BLaER1 (cell line): ENCODE measurements around the gene XIRP2.
A peak's percentile ranks its signal among the peaks of the same experiment; 100 is the strongest.

ENCODE experiments used
- H3K27ac ChIP-seq: shearing (Covaris generic); formaldehyde crosslinking; 2 replicates; pipeline ENCODE4 v1.8.1; 2022
- H3K27me3 ChIP-seq: shearing (Covaris generic); formaldehyde crosslinking; 2 replicates; pipeline ENCODE4 v1.8.1; 2022
- H3K36me3 ChIP-seq: shearing (Covaris generic); formaldehyde crosslinking; 2 replicates; pipeline ENCODE4 v1.8.1; 2022
- H3K4me1 ChIP-seq: shearing (Covaris generic); formaldehyde crosslinking; 2 replicates; pipeline ENCODE4 v1.8.1; 2022
- H3K4me2 ChIP-seq: shearing (Covaris generic); formaldehyde crosslinking; 2 replicates; pipeline ENCODE4 v1.8.1; 2022
- H3K4me3 ChIP-seq: shearing (Covaris generic); formaldehyde crosslinking; 2 replicates; pipeline ENCODE4 v1.8.1; 2022
- H3K9ac ChIP-seq: shearing (Covaris generic); formaldehyde crosslinking; 2 replicates; pipeline ENCODE4 v1.8.1; 2022
- H3K9me3 ChIP-seq: shearing (Covaris generic); formaldehyde crosslinking; 2 replicates; pipeline ENCODE4 v1.8.1; 2022
- H4K20me1 ChIP-seq: shearing (Covaris generic); formaldehyde crosslinking; 2 replicates; pipeline ENCODE4 v1.8.1; 2022
- Cebpa-rat ChIP-seq: shearing (Covaris generic); IDR thresholded peaks from 2 replicates; pipeline ENCODE4 v1.8.1; 2022

Gene XIRP2

GRCh38 chr2:167128130-167128529, 239.8 kb downstream of the XIRP2 start:
- no peaks in the 10 kb centered on the region for H3K4me1 ChIP-seq
- no peak overlapping the region for H3K9ac ChIP-seq
- no peak overlapping the region for H3K4me2 ChIP-seq
- no peaks in the 10 kb centered on the region for H3K9me3 ChIP-seq
- no peak overlapping the region for H3K27ac ChIP-seq
- no peak overlapping the region for H3K4me3 ChIP-seq
- H4K20me1 ChIP-seq, result no peaks in the 10 kb centered on the region
- no peak for TF ChIP-seq Cebpa-rat
- no peaks in the 10 kb centered on the region for H3K27me3 ChIP-seq
- no peaks in the 10 kb centered on the region for H3K36me3 ChIP-seq

GRCh38 chr2:167132066-167132465, 243.8 kb downstream of the XIRP2 start:
- Histone ChIP-seq H3K36me3 (no peaks in the 10 kb centered on the region), H3K4me1 (peaks cover 10% of the 10 kb centered on the region), H3K9me3 (no peaks in the 10 kb centered on the region), H3K27me3 (no peaks in the 10 kb centered on the region), H3K9ac (no peak overlapping the region), H3K4me2 (no peak overlapping the region), H3K4me3 (no peak overlapping the region), H4K20me1 (no peaks in the 10 kb centered on the region), H3K27ac (no peak overlapping the region)
- TF ChIP-seq Cebpa-rat, result no peak

- Histone ChIP-seq H3K4me2 (no peak overlapping the region), H3K27me3 (no peaks in the 10 kb centered on the region), H3K36me3 (no peaks in the 10 kb centered on the region), H4K20me1 (no peaks in the 10 kb centered on the region), H3K9ac (no peak overlapping the region), H3K4me3 (no peak overlapping the region), H3K27ac (no peak overlapping the region), H3K9me3 (no peaks in the 10 kb centered on the region), H3K4me1 (peaks cover 10% of the 10 kb centered on the region)
- no peak for TF ChIP-seq Cebpa-rat
These were observed 244.8 kb downstream of the XIRP2 start for GRCh38 chr2:167132906-167133555.

- Histone ChIP-seq H3K36me3 (no peaks in the 10 kb centered on the region), H3K27me3 (no peaks in the 10 kb centered on the region), H3K9ac (no peak overlapping the region), H3K4me1 (peaks cover 10% of the 10 kb centered on the region), H3K4me3 (no peak overlapping the region), H3K4me2 (no peak overlapping the region), H3K9me3 (no peaks in the 10 kb centered on the region), H4K20me1 (no peaks in the 10 kb centered on the region), H3K27ac (no peak overlapping the region)
- TF ChIP-seq Cebpa-rat, result no peak
These were observed 245.3 kb downstream of the XIRP2 start for GRCh38 chr2:167133614-167134013.

- H3K9ac ChIP-seq, result no peak overlapping the region
- no peaks in the 10 kb centered on the region for H3K9me3 ChIP-seq
- no peak overlapping the region for H3K27ac ChIP-seq
- H3K27me3 ChIP-seq, result no peaks in the 10 kb centered on the region
- H3K4me1 ChIP-seq, result peaks cover 10% of the 10 kb centered on the region
- no peak overlapping the region for H3K4me2 ChIP-seq
- no peaks in the 10 kb centered on the region for H4K20me1 ChIP-seq
- H3K4me3 ChIP-seq, result no peak overlapping the region
- H3K36me3 ChIP-seq, result no peaks in the 10 kb centered on the region
- TF ChIP-seq Cebpa-rat, result no peak
These were observed 246.2 kb downstream of the XIRP2 start for GRCh38 chr2:167134381-167135072.

GRCh38 chr2:167135706-167136105, 247.4 kb downstream of the XIRP2 start:
- Histone ChIP-seq H3K4me3 (no peak overlapping the region), H3K36me3 (no peaks in the 10 kb centered on the region), H3K27ac (no peak overlapping the region), H4K20me1 (no peaks in the 10 kb centered on the region), H3K4me2 (0 out of 2 replicates have a peak overlapping the region, but pooled peaks have one; percentile 10), H3K9ac (no peak overlapping the region), H3K9me3 (no peaks in the 10 kb centered on the region), H3K27me3 (no peaks in the 10 kb centered on the region), H3K4me1 (peaks cover 10% of the 10 kb centered on the region)
- no peak for TF ChIP-seq Cebpa-rat

GRCh38 chr2:167136879-167137596, 248.8 kb downstream of the XIRP2 start:
- Histone ChIP-seq H3K9ac (no peak overlapping the region), H3K4me1 (peaks cover 10% of the 10 kb centered on the region)
- no peak for TF ChIP-seq Cebpa-rat

GRCh38 chr2:167140330-167140729, 252.1 kb downstream of the XIRP2 start:
- Histone ChIP-seq H3K4me2 (no peak overlapping the region), H3K9ac (no peak overlapping the region), H3K36me3 (no peaks in the 10 kb centered on the region), H3K4me3 (no peak overlapping the region), H3K4me1 (peaks cover 10% of the 10 kb centered on the region), H3K27ac (no peak overlapping the region), H4K20me1 (no peaks in the 10 kb centered on the region), H3K9me3 (no peaks in the 10 kb centered on the region), H3K27me3 (no peaks in the 10 kb centered on the region)
- TF ChIP-seq Cebpa-rat, result no peak

More at GRCh38 chr2:167136879-167137596, 248.8 kb downstream of the XIRP2 start:
- Histone ChIP-seq H4K20me1 (no peaks in the 10 kb centered on the region), H3K27ac (no peak overlapping the region), H3K36me3 (no peaks in the 10 kb centered on the region), H3K9me3 (no peaks in the 10 kb centered on the region), H3K4me2 (no peak overlapping the region), H3K27me3 (no peaks in the 10 kb centered on the region), H3K4me3 (no peak overlapping the region)

- Histone ChIP-seq H3K4me1 (peaks cover 5% of the 10 kb centered on the region), H3K36me3 (no peaks in the 10 kb centered on the region), H4K20me1 (no peaks in the 10 kb centered on the region), H3K27ac (no peak overlapping the region), H3K9me3 (no peaks in the 10 kb centered on the region), H3K4me3 (no peak overlapping the region), H3K4me2 (no peak overlapping the region), H3K9ac (no peak overlapping the region), H3K27me3 (no peaks in the 10 kb centered on the region)
- no peak for TF ChIP-seq Cebpa-rat
These were observed 252.5 kb downstream of the XIRP2 start for GRCh38 chr2:167140767-167141166.

- H4K20me1 ChIP-seq, result no peaks in the 10 kb centered on the region
- H3K9ac ChIP-seq, result no peak overlapping the region
- no peaks in the 10 kb centered on the region for H3K36me3 ChIP-seq
- no peak for TF ChIP-seq Cebpa-rat
- H3K27ac ChIP-seq, result no peak overlapping the region
- H3K4me2 ChIP-seq, result no peak overlapping the region
- no peaks in the 10 kb centered on the region for H3K9me3 ChIP-seq
- no peaks in the 10 kb centered on the region for H3K4me1 ChIP-seq
- no peaks in the 10 kb centered on the region for H3K27me3 ChIP-seq
- H3K4me3 ChIP-seq, result no peak overlapping the region
These were observed 254.3 kb downstream of the XIRP2 start for GRCh38 chr2:167142554-167142953.
